Large intestine (tissue), 3 donors: ENCODE results near the gene TMX3. TPM values are rescaled to one million over a fixed set of nuclear protein-coding genes. Genes with fewer than 3 reads are reported as not detected.

ENCODE experiments used
- DNase-seq, 2 donors: peaks; one replicate each; pipeline versions ENCODE4 v3.0.0 to v3.0.0-alpha.2; 2013
- H3K27ac ChIP-seq: one replicate; pipeline ENCODE4 v1.5.1; 2013; ENCODE audit warnings: low read length
- H3K27me3 ChIP-seq: 2 replicates; pipeline ENCODE4 v1.6.1; 2013; ENCODE audit warnings: low read length; ENCODE audit not compliant: control insufficient read depth, insufficient read depth
- H3K36me3 ChIP-seq: 2 replicates; pipeline ENCODE4 v1.6.1; 2013; ENCODE audit warnings: low read length; ENCODE audit not compliant: control insufficient read depth, insufficient read depth
- H3K4me1 ChIP-seq: one replicate; pipeline ENCODE4 v1.6.1; 2013; ENCODE audit warnings: low read length; ENCODE audit not compliant: control insufficient read depth, insufficient read depth
- H3K4me3 ChIP-seq: one replicate; pipeline ENCODE4 v1.5.1; 2013; ENCODE audit warnings: low read length
- H3K9me3 ChIP-seq: one replicate; pipeline ENCODE4 v1.6.1; 2013; ENCODE audit warnings: mild to moderate bottlenecking, low read depth, low read length, moderate library complexity; ENCODE audit not compliant: control insufficient read depth
- polyA plus RNA-seq: library from polyadenylated mRNA; unstranded; fragments of 120-200 nt; gene quantifications from one replicate; pipeline ENCODE4 v1.2.1, GENCODE V29; 2013

TMX3 gene
- polyA plus RNA-seq, 1 donor = 82.2 TPM

- H3K27me3 ChIP-seq = no peaks in the 10 kb centered on the region
- H3K9me3 ChIP-seq = no peaks in the 10 kb centered on the region
- H3K27ac ChIP-seq = no peak overlapping the region
- H3K4me1 ChIP-seq = no peaks in the 10 kb centered on the region
- DNase-seq = no peak
- H3K4me3 ChIP-seq = no peak overlapping the region
- H3K36me3 ChIP-seq = no peaks in the 10 kb centered on the region
These were observed 87.1 kb downstream of the TMX3 start for GRCh38 chr18:68627812-68628211.

Other genes with a start within 250 kb of the TMX3 start
- 8.2 TPM for gene CCDC102B, start 83.0 kb upstream of the TMX3 start, polyA plus RNA-seq